CD4-positive, alpha-beta T cell (primary cell): Measurements from ENCODE around the gene CROCC2. TPM values are rescaled to one million over a fixed set of nuclear protein-coding genes. Genes with fewer than 3 reads are reported as not detected.
A peak's percentile ranks its signal among the peaks of the same experiment; 100 is the strongest.

Source experiments
- ATAC-seq: fragments of 200-7000 bp; cut with Tn5 transposase; one replicate; pipeline ENCODE4 v1.10.0; 2022; ENCODE audit warnings: mild to moderate bottlenecking; ENCODE audit not compliant: poor library complexity
- CTCF ChIA-PET: fragments of 350-600 bp; sonication (Branson Sonifier 250); formaldehyde crosslinking; loops from one replicate; lab custom pipeline; 2021; ENCODE audit warnings: antibody characterized with exemption, inconsistent platforms; lab: Charles Lee
- POLR2A ChIA-PET: fragments of 350-600 bp; sonication (Branson Sonifier 250); formaldehyde crosslinking; loops from one replicate; lab custom pipeline; 2021; ENCODE audit warnings: antibody characterized with exemption, inconsistent platforms; lab: Charles Lee
- DNase-seq, 14 experiments: peaks; one replicate each; pipeline ENCODE4 v3.0.0-alpha.2; 2013 to 2020; ENCODE audit warnings: mixed read lengths in 2 of 14
- H3K27ac ChIP-seq, 2 donors: one replicate each; pipeline versions ENCODE4 v1.5.1 to v1.7.0; 2013; ENCODE audit warnings: low read length in 2 of 2, low read depth in 1 of 2, mild to moderate bottlenecking in 1 of 2
- H3K27me3 ChIP-seq, 2 experiments: 1 replicate in 1 of 2; 2 replicates in 1 of 2; pipeline versions ENCODE4 v1.6.1 to v1.7.0; 2013; ENCODE audit warnings: low read length in 2 of 2, control low read depth in 1 of 2, mild to moderate bottlenecking in 1 of 2, moderate library complexity in 1 of 2; ENCODE audit not compliant: insufficient read depth in 2 of 2, control insufficient read depth in 1 of 2
- H3K36me3 ChIP-seq: one replicate; pipeline ENCODE4 v1.6.1; 2013; ENCODE audit warnings: low read length, control low read depth; ENCODE audit not compliant: insufficient read depth
- H3K4me1 ChIP-seq: one replicate; pipeline ENCODE4 v1.6.1; 2013; ENCODE audit warnings: low read length, control low read depth; ENCODE audit not compliant: insufficient read depth
- H3K4me3 ChIP-seq: one replicate; pipeline ENCODE4 v1.5.1; 2013; ENCODE audit warnings: mild to moderate bottlenecking, low read length, moderate library complexity
- H3K9me3 ChIP-seq, 2 experiments: 1 replicate in 1 of 2; 2 replicates in 1 of 2; pipeline versions ENCODE4 v1.6.1 to v1.7.0; 2013; ENCODE audit warnings: low read length in 2 of 2, mild to moderate bottlenecking in 2 of 2, control low read depth in 1 of 2, moderate library complexity in 1 of 2; ENCODE audit not compliant: control insufficient read depth in 1 of 2, insufficient read depth in 1 of 2
- H3K27ac Mint-ChIP-seq: one replicate; pipeline ENCODE4 v1.8.0; 2020; ENCODE audit warnings: mixed read lengths
- H3K27me3 Mint-ChIP-seq: one replicate; pipeline ENCODE4 v1.8.0; 2021; ENCODE audit warnings: mixed read lengths
- H3K36me3 Mint-ChIP-seq: one replicate; pipeline ENCODE4 v1.8.0; 2021; ENCODE audit warnings: low read depth, mixed read lengths
- H3K4me1 Mint-ChIP-seq: one replicate; pipeline ENCODE4 v1.8.0; 2021; ENCODE audit warnings: low read depth, mixed read lengths
- H3K4me3 Mint-ChIP-seq: one replicate; pipeline ENCODE4 v1.8.0; 2020; ENCODE audit warnings: mild to moderate bottlenecking, mixed read lengths
- H3K9me3 Mint-ChIP-seq: one replicate; pipeline ENCODE4 v1.8.0; 2020; ENCODE audit warnings: mixed read lengths
- CTCF ChIP-seq: fragments of 200-600 bp; IDR thresholded peaks from one replicate; pipeline ENCODE4 v1.8.0; 2022; ENCODE audit warnings: antibody characterized with exemption, mild to moderate bottlenecking
- intact Hi-C, 2 experiments: fragments of 100-400 bp; cut with DNase I in 1 of 2; cut with micrococcal nuclease in 1 of 2; formaldehyde crosslinking; loops; one replicate each; pipeline versions ENCODE4 v1.15.1 to v1.9.0; 2023 to 2025; cut with DNase I, micrococcal nuclease
- total RNA-seq, 174 experiments: library from RNA in 2 of 174; stranded (reverse) in 2 of 174; gene quantifications; one replicate each; pipeline ENCODE4 v1.2.3 and lab custom pipeline; 2021 to 2026

The CROCC2 gene
- total RNA-seq, 2 experiments from 2014 or later: not detected

- Mint-ChIP-seq H3K4me3 (no peak overlapping the region), H3K27ac (no peak overlapping the region), H3K9me3 (no peaks in the 10 kb centered on the region), H3K36me3 (no peaks in the 10 kb centered on the region), H3K27me3 (no peaks in the 10 kb centered on the region), H3K4me1 (no peaks in the 10 kb centered on the region)
- H3K36me3 ChIP-seq: no peaks in the 10 kb centered on the region
- H3K4me1 ChIP-seq: no peaks in the 10 kb centered on the region
- H3K27me3 ChIP-seq: no peaks in the 10 kb centered on the region
- H3K4me3 ChIP-seq: no peak overlapping the region
- ATAC-seq (no peak), DNase-seq (peak in 1 of 14 experiments; percentile 2)
- ChIA-PET POLR2A (no interaction called here), CTCF (no interaction called here)
- intact Hi-C loops: no loop called here
- H3K9me3 ChIP-seq: peaks cover 0 to 22% of the 10 kb centered on the region in 2 experiments
- no peak overlapping the region for H3K27ac ChIP-seq
- TF ChIP-seq CTCF: no peak
Observed at GRCh38 chr2:240947176-240947575, 41.0 kb downstream of the CROCC2 start.

GRCh38 chr2:240947607-240948006 lies 41.5 kb downstream of the CROCC2 start:
- no peaks in the 10 kb centered on the region for H3K9me3 Mint-ChIP-seq
- no peaks in the 10 kb centered on the region for H3K4me1 ChIP-seq
- H3K4me1 Mint-ChIP-seq: no peaks in the 10 kb centered on the region
- no peaks in the 10 kb centered on the region for H3K27me3 ChIP-seq
- POLR2A ChIA-PET: no interaction called here
- H3K27me3 Mint-ChIP-seq: no peaks in the 10 kb centered on the region
- H3K36me3 Mint-ChIP-seq: no peaks in the 10 kb centered on the region
- peaks cover 0 to 22% of the 10 kb centered on the region in 2 experiments for H3K9me3 ChIP-seq
- no peak overlapping the region for H3K27ac Mint-ChIP-seq
- H3K27ac ChIP-seq: no peak overlapping the region
- H3K4me3 ChIP-seq: no peak overlapping the region
- CTCF ChIA-PET: no interaction called here
- DNase-seq (peak in 2 of 14 experiments; percentile 6 to 27), ATAC-seq (no peak)
- no peak overlapping the region for H3K4me3 Mint-ChIP-seq
- H3K36me3 ChIP-seq: no peaks in the 10 kb centered on the region
- intact Hi-C loops: no loop called here
- no peak for TF ChIP-seq CTCF

DNA sequence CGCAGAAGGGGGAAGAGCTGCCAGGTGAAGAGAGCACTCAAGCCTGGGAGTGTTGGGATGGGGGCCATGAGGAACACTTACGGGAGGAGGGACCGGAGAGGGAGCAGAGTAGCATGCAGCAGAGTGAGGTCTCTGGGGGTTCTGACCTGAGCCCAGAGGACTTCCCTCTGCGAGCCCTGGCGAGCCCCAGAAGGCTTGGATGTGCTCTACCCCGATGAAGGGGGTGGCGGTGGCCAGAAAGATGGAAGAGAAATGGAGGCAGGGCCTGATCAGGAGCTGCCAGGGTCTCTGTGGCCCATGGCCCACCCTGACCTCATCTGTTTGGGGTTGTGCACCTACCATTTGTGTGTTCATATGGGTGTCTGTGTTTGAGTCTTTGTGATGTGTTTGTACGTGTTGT lies 42.0 kb downstream of the CROCC2 start:
- intact Hi-C loops: no loop called here
- no peak overlapping the region for H3K4me3 Mint-ChIP-seq
- no peaks in the 10 kb centered on the region for H3K4me1 ChIP-seq
- no peaks in the 10 kb centered on the region for H3K9me3 Mint-ChIP-seq
- H3K36me3 ChIP-seq: no peaks in the 10 kb centered on the region
- H3K27ac ChIP-seq: no peak overlapping the region
- H3K9me3 ChIP-seq: peaks cover 0 to 22% of the 10 kb centered on the region in 2 experiments
- no peaks in the 10 kb centered on the region for H3K4me1 Mint-ChIP-seq
- no peaks in the 10 kb centered on the region for H3K27me3 Mint-ChIP-seq
- no peaks in the 10 kb centered on the region for H3K27me3 ChIP-seq
- no peak for TF ChIP-seq CTCF
- H3K4me3 ChIP-seq: no peak overlapping the region
- no peaks in the 10 kb centered on the region for H3K36me3 Mint-ChIP-seq
- no peak overlapping the region for H3K27ac Mint-ChIP-seq
- DNase-seq (peak in 1 of 14 experiments; percentile 21), ATAC-seq (no peak)
- POLR2A ChIA-PET: no interaction called here
- CTCF ChIA-PET: no interaction called here
